Left lung (tissue), 10 donors: ENCODE measurements around the gene FBXO22. TPM values are rescaled to one million over a fixed set of nuclear protein-coding genes. Genes with fewer than 3 reads are reported as not detected.

Experiments
- ATAC-seq: fragments of 200-7000 bp; cut with Tn5 transposase; one replicate; pipeline ENCODE4 v1.9.1; 2020; ENCODE audit warnings: moderate library complexity
- DNase-seq, 4 donors: peaks; one replicate each; pipeline ENCODE4 v3.0.0-alpha.2; 2013 to 2020
- H3K27ac ChIP-seq, 2 donors: fragments of 200-600 bp; sonication (generic) in 1 of 2; one replicate each; pipeline versions ENCODE4 v1.5.0 to v1.8.0; 2020 to 2021
- H3K27me3 ChIP-seq, 2 donors: fragments of 200-600 bp; sonication (generic) in 1 of 2; one replicate each; pipeline versions ENCODE4 v1.5.0 to v1.8.0; 2020 to 2021
- H3K36me3 ChIP-seq, 2 donors: fragments of 200-600 bp; sonication (generic) in 1 of 2; one replicate each; pipeline versions ENCODE4 v1.5.0 to v1.8.0; 2020 to 2021
- H3K4me1 ChIP-seq, 2 donors: fragments of 200-600 bp; one replicate each; pipeline ENCODE4 v1.8.0; 2021
- H3K4me3 ChIP-seq, 2 donors: fragments of 200-600 bp; sonication (generic) in 1 of 2; one replicate each; pipeline versions ENCODE4 v1.5.0 to v1.8.0; 2020 to 2021; ENCODE audit warnings: mild to moderate bottlenecking in 1 of 2
- H3K9me3 ChIP-seq, 2 donors: fragments of 200-600 bp; sonication (generic) in 1 of 2; one replicate each; pipeline versions ENCODE4 v1.5.0 to v1.8.0; 2020 to 2021
- intact Hi-C, 2 donors: fragments of 100-400 bp; cut with DNase I; formaldehyde crosslinking; loops; one replicate each; pipeline versions ENCODE4 v1.11.2 to v1.14.2; 2022
- polyA plus RNA-seq, 6 donors: library from polyadenylated mRNA; unstranded; fragments of 120-200 nt; gene quantifications; one replicate each; pipeline ENCODE4 v1.2.1, GENCODE V29; 2013; ENCODE audit not compliant: insufficient read length in 6 of 6
- total RNA-seq, 2 donors: library from RNA; stranded (reverse); fragmentation: NEBNext Ultra II Directional; extraction: Animal tissue kit (Norgen Biotek cat#: 25700); gene quantifications; one replicate each; pipeline ENCODE4 v1.2.1, GENCODE V29; 2021
- TF ChIP-seq, protein P1 (sequence below), 2 donors: fragments of 200-600 bp; sonication (generic) in 1 of 2; IDR thresholded peaks; one replicate each; pipeline versions ENCODE4 v1.5.0 to v1.8.0; 2021; ENCODE audit warnings: antibody characterized with exemption in 2 of 2
- donor health status: DM: no; HTN: yes; CAD: no.
- donor health status: DM: no; HTN: no; CAD: no.

Gene FBXO22
- total and polyA plus RNA-seq, 8 donors = 26.7 to 44.8 (median 37.4) TPM

DNA sequence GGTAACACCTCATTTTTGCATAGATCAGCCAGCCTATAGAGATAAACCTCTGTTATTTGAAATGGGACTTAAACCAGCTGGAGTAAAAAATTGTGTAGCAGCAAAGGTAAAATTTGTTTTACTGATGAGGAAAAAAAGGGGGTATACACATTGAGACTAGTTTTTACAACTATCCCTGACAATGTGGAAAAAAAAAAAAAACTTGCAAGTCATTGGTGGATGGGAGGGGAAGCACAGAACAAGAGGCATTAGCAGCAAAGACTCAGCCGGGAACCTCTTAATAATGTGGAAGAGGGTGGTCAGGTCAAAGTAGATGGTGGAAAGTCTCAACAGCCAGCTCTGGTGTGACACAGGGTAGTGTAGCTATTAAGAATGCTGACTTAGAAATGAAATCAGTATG lies 14.5 kb downstream of the FBXO22 start:
- Histone ChIP-seq H3K9me3 (no peaks in the 10 kb centered on the region), H3K27ac (no peak overlapping the region), H3K36me3 (peaks cover 0 to 61% of the 10 kb centered on the region in 2 donors), H3K4me3 (no peak overlapping the region), H3K27me3 (no peaks in the 10 kb centered on the region), H3K4me1 (peaks cover 0 to 10% of the 10 kb centered on the region in 2 donors)
- DNase-seq = no peak
- intact Hi-C loops = no loop called here
- TF ChIP-seq, protein P1, sequence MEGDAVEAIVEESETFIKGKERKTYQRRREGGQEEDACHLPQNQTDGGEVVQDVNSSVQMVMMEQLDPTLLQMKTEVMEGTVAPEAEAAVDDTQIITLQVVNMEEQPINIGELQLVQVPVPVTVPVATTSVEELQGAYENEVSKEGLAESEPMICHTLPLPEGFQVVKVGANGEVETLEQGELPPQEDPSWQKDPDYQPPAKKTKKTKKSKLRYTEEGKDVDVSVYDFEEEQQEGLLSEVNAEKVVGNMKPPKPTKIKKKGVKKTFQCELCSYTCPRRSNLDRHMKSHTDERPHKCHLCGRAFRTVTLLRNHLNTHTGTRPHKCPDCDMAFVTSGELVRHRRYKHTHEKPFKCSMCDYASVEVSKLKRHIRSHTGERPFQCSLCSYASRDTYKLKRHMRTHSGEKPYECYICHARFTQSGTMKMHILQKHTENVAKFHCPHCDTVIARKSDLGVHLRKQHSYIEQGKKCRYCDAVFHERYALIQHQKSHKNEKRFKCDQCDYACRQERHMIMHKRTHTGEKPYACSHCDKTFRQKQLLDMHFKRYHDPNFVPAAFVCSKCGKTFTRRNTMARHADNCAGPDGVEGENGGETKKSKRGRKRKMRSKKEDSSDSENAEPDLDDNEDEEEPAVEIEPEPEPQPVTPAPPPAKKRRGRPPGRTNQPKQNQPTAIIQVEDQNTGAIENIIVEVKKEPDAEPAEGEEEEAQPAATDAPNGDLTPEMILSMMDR (IDR thresholded peaks at IDR 0.05) = no peak
- ATAC-seq = no peak

GRCh38 chr15:75920079-75920478 lies 16.4 kb downstream of the FBXO22 start:
- Histone ChIP-seq H3K9me3 (no peaks in the 10 kb centered on the region), H3K36me3 (peaks cover 0 to 42% of the 10 kb centered on the region in 2 donors), H3K27me3 (no peaks in the 10 kb centered on the region), H3K4me3 (no peak overlapping the region), H3K27ac (no peak overlapping the region), H3K4me1 (peaks cover 0 to 14% of the 10 kb centered on the region in 2 donors)
- TF ChIP-seq, protein P1 (IDR thresholded peaks at IDR 0.05) = no peak
- ATAC-seq (no peak), DNase-seq (no peak)
- intact Hi-C loops = no loop called here

GRCh38 chr15:75921732-75922703 lies 18.3 kb downstream of the FBXO22 start:
- ATAC-seq (peak; percentile 41), DNase-seq (peak in 2 of 4 donors; percentile 19 to 37)
- Histone ChIP-seq H3K4me1 (peaks cover 0 to 17% of the 10 kb centered on the region in 2 donors), H3K27me3 (no peaks in the 10 kb centered on the region), H3K27ac (no peak overlapping the region), H3K9me3 (no peaks in the 10 kb centered on the region), H3K36me3 (peaks cover 0 to 29% of the 10 kb centered on the region in 2 donors), H3K4me3 (no peak overlapping the region)
- intact Hi-C loops = no loop called here
- TF ChIP-seq, protein P1 (IDR thresholded peaks at IDR 0.05) = no peak

DNA sequence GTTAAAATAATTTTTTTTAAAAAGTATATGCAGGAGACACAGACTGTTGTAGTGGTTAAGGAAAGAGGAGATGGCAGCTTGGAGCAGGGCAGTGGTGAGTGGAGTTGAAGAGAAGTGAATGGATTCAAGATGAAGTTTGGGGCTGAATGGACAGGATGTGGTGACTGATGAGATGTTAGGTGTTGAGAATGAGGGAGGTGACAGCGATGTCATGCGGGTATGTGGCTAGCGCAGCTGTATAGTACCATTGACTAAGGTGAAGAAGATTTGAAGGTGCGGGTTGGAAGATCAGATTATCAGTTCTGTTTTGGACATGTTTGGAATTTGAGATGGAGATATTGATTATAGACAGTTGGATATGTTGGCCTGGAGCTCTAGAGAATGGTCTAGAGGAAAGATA lies 20.1 kb downstream of the FBXO22 start:
- TF ChIP-seq, protein P1 (IDR thresholded peaks at IDR 0.05) = no peak
- no peak overlapping the region for H3K27ac ChIP-seq

DNA sequence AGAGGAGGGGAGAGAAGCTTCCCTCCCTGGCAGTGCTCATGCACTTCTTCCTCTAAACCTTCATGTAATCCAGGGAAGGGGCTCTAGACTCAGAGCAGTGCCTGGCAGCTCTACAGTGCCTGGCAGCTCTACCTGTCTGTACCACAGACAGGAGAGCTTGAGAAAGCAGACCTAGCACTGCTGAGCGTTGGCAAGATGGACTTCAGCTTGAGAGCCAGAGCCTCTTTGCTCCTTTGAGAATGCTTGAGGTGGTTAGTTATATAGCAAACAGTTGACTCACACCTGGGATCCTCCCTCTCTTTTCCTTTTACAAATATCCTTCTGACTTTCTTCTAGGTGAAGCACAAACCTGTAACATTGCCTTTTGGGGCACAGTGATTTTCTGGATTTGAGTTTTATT lies 20.9 kb downstream of the FBXO22 start:
- ATAC-seq (peak; percentile 92), DNase-seq (peak in 1 of 4 donors; percentile 64)
- TF ChIP-seq, protein P1 (IDR thresholded peaks at IDR 0.05) = no peak
- Histone ChIP-seq H3K9me3 (no peaks in the 10 kb centered on the region), H3K27ac (peak overlapping the region in 1 of 2 donors; percentile 1), H3K27me3 (no peaks in the 10 kb centered on the region), H3K4me1 (peaks cover 0 to 17% of the 10 kb centered on the region in 2 donors), H3K4me3 (no peak overlapping the region), H3K36me3 (peaks cover 0 to 10% of the 10 kb centered on the region in 2 donors)
- intact Hi-C loops = no loop called here

More for the DNA sequence above, 20.1 kb downstream of the FBXO22 start:
- H3K27me3 ChIP-seq = no peaks in the 10 kb centered on the region
- H3K9me3 ChIP-seq = no peaks in the 10 kb centered on the region
- peaks cover 0 to 12% of the 10 kb centered on the region in 2 donors for H3K36me3 ChIP-seq
- peaks cover 0 to 17% of the 10 kb centered on the region in 2 donors for H3K4me1 ChIP-seq
- intact Hi-C loops = no loop called here
- ATAC-seq (no peak), DNase-seq (no peak)
- H3K4me3 ChIP-seq = no peak overlapping the region
